HG03575 (cell line): ENCODE results near the gene ELMO1.

ENCODE experiments used
- ATAC-seq: cut with Tn5 transposase; IDR thresholded peaks from one replicate; pipeline ENCODE4 v1.9.1; 2021; ENCODE audit not compliant: unreplicated experiment, insufficient number of reproducible peaks, low FRiP score; ENCODE audit errors: extremely low read depth

Gene ELMO1

DNA sequence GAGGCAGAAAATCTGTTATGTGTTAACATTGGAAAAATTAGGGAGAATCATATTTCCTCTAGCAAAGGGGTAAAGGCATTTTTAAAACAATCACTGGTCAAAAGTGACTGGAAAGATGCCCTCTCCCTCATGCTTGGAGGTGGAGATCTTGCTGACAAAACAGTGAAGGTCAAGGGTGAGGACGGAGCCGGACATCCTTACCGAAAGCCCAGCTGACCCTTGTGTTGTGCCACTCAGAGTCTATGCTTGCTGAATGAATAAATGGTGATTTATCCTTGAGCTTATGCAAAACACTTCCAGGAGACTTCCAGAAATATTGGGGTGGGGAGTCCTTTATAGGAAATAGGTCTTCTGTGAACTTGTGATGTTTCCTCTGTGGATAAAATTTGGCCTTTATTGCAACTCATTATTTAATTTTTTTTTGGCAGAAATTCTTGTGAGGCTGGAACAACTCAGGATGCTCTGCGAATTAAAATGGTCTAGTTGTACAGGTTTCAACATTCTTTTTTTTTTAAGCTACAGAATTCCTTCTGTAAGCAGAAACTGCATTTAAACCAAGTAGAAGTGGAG, 28.3 kb upstream of the ELMO1 start:
- no peak for ATAC-seq

- ATAC-seq, result no peak
Observed at GRCh38 chr7:37476428-37476827, 27.8 kb upstream of the ELMO1 start.

GRCh38 chr7:37475646-37476045, 27.0 kb upstream of the ELMO1 start:
- no peak for ATAC-seq

GRCh38 chr7:37471619-37472018, 23.0 kb upstream of the ELMO1 start:
- ATAC-seq, result no peak

GRCh38 chr7:37467002-37467401, 18.3 kb upstream of the ELMO1 start:
- ATAC-seq, result no peak

DNA sequence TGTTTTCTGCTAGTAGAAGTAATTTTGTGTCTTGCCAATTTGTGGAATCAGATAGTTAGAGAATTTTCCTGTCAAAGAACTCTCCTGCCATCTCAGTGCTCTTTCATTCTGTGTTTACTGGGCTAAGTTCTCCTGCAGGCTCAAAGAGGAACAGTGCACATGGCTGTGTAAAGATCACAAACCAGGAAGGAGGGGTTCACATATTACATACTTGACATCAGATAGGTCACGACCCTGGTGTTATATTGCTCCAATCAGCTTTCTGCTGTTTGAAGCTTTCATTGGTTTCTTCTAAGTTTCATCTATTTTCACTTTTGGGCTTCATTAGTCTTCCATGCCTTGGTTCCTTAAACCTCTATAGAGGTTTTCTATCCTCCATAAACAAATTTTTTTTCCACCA, 13.5 kb upstream of the ELMO1 start:
- ATAC-seq, result no peak

GRCh38 chr7:37455081-37455480, 6.4 kb upstream of the ELMO1 start:
- no peak for ATAC-seq

DNA sequence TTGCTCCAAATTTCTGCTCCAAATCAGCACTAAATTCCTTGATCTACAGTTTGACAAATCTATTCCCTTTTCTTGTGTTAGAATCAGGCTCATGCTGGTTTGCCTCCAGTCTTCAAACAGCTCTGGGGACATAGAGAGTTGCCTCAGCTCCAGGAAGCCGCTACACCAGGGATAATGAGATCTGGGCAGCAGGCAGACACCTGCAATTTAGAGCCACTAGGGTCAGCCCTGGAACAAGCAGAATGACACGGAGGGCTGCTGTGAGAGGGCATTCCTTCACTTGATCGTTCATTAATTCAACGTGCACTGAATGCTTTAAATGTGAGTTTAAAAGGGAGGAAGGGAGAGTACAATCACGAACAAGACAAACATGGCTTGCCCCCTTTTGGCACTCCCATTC, 3.7 kb upstream of the ELMO1 start:
- ATAC-seq, result no peak

DNA sequence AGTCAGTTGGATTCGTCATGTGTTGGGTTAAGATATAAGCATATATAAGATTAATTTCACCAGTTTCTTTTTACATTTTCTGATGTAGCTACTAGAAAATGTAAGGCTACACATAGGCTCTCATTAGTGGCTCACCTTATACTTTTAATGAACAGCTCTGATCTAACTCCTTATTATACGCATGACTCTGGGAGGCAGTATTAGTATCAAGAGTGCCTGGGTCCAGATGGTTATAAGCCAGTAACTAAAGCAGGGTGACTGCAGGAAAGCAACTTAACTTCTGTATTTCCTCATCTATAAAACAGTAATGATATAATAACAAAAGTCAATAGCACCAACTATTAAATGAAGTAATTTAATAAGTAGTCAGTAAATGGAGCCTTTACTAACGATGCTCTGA, 1.4 kb upstream of the ELMO1 start:
- no peak for ATAC-seq

DNA sequence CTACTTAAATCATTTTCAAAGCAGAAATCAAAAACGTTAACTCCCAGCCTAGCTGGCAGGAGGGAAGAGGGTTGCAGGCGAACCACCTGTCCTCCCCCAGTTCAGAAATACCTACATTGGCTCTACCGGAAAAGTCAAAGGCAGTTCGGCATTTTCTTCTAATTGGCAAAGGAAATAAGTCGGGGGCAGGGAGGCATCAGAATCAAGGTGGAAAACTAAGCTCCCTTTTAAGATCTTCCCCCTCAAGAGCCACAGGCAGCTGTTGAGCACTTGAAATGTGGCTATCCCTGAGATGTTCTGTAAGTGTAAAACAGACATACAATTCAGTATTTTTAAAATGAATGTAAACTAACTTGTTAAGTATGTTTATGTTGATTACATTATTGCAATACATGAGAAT, 957 bp upstream of the ELMO1 start:
- no peak for ATAC-seq

- no peak for ATAC-seq
Observed at GRCh38 chr7:37448011-37448635, 541 bp downstream of the ELMO1 start.

DNA sequence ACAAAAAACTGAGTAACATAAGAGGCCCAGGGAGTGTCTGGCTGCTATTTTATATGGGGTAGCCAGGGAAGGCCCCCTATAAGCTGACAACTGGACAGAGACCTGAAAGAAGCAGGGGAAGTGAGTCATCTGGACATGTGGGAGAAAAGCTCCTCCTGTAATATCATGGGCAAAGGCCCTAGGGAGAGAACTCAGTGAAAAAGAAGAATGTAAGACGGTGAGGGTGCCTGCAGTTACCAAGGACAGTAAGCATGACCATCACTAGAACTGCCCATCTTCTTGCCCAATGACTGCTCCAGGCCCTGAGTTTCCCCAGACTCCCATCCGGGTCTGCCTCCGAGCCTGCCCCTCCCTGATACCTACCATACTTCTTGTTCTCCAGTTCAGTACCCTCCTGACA, 2.3 kb downstream of the ELMO1 start:
- ATAC-seq, result no peak

GRCh38 chr7:37445790-37446189, 2.9 kb downstream of the ELMO1 start:
- no peak for ATAC-seq

DNA sequence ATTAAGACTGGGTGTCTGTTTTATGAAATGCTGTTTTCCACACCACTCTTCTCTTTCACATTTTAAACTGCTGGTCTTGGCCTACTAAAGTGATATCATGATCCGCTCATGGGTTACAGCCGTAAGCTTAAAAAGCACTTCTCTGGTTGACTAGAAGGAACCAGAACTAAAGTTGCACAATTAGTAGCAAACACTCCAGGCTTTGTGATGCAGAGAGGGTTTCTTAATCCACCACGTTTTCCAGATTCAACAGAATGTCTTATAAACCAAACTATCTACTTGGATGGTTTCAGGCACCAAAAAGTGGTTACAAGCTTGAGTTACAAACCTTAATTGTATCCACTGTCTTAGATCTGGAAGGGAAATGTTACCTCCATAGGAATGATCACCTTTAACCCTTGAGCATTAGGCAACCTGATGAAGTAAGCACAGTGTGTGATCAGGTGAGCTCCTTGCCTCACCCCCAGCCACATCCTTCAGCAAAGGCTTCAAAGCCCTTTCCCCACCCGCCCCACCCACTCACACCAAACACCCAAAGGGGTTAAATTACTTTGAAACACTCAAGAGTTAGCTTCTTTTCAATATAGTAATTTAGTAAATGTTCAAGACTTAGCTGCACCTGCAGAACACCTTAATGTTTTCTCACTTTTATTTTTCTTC, 3.5 kb downstream of the ELMO1 start:
- ATAC-seq, result no peak

DNA sequence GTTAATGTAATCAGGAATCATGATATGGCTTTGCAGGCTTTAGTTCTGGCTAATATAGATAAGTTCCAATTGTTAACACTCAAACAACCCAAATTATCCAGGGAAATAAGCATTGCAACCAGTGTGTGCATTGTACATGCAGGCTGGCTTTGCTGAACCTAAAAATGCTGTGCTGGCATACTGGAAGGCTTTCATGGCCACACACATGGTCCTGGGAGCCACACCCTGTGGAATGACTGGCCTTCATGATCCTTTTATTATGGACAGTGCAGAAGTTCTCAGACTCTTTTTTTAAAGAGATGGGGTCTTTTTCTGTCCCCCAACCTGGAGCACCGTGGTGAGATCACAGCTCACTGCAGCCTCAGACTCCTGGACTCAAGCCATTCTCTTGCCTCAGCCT, 5.0 kb downstream of the ELMO1 start:
- no peak for ATAC-seq

DNA sequence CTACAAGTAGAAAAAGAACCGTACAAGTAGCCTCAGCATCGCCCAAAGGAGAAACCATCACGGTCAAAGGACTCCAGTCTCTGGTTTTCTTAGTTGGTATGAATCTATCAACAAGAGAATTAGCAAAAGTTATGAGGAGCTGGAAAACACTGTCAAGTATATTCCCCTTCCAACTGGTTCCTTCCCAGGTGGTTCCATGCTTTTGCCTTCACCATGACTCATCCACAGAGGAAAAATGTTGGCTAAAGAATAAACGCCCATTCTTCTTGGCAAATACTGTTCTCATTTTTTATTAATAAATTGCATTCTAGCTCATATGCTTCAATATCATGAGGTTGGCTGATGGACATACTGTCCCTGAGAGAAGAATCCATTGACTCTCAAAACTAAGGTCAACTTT, 6.4 kb downstream of the ELMO1 start:
- no peak for ATAC-seq

DNA sequence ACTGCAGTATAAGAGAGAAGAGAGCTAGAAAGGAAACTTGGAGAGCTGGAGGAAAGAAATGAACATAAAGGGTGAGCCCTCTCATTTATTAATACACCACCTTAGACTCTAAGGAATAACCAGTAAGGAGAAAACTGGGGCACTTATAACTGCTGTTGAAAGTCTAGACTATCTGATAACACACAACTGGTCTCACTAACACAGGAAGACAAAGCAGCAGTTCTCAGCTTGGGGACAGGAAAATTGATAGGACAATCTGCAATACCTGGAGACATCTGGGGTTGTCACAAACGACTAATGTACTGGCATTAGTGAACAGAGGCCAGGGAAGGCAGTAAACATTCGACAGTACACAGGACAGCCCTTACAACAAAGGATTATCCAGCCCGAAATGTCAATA, 6.8 kb downstream of the ELMO1 start:
- no peak for ATAC-seq

DNA sequence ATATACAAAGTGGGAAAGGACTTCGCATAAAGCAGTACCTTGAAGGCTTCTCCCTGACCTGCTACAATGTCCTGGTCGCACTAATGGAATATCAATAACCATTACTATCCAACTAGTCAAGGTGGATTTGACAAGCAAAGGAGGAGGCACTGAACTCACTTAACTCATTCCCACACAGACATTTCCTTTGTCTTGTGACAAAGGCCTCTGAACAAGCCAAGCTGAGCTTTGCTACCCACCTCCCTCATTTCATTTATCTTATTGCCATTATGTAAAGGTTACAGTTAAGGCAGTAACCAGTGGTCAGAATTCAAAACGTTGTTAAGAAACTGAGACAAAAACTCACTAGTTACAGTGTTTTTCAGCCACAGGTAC, 7.3 kb downstream of the ELMO1 start:
- ATAC-seq, result no peak

DNA sequence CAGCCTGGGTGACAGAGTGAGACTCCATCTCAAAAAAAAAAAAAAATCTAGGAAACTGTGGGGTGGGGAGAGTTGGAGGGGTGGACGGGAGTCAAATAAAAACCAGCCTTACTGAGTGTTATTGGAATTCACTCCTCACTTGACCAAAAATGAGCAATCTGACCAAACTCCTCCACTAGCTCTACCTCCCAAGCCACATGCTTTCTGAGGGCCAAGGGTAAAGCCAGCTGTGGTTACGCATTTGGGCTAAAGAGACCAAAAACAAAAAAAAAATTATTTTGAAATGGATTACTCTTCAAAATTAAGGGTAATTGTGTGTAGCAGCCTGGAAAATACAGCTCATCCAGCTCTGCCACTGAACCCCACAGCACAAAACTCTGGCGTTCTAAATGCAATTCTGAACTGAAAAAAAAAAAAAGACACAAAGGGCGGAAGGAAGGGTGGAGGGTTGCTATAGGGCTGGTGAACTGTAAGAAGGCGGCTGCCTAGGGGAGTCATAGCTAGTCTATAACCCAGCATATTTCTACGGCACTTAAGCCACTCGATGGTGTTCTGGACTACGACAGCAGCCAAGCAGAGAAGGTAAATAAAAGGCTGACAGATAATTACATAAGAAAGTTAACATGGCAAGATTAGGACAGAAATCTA, 7.8 kb downstream of the ELMO1 start:
- no peak for ATAC-seq

- no peak for ATAC-seq
Observed at GRCh38 chr7:37439653-37440026, 9.0 kb downstream of the ELMO1 start.
